ENCODE measurements around the gene DEFB118.
"Not testable (repeated sequence)": the region's sequence is repeated elsewhere in the genome, so short reads cannot be mapped to it uniquely, and the experiment has no call there.

Gene DEFB118

DNA sequence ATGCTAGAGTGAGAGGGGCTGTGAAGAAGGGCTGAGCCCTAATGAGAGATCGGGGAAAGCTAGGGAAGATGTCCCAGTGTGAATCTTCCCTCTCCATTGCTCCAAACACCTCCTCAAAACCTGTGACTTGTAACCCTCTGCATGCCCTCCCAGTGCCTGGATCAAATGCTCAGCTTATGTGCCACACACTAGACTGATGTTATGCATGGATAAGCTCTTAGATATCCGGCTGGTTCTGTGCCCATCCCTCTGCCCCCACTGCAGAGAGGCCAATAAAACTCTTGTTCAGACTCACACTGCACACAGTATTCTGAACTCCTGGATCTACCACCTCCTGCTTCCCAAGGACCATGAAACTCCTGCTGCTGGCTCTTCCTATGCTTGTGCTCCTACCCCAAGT lies at the start of gene DEFB118:
Gene DEFB118 (plus strand): TSS at position 301 of the 400 bp plus-strand sequence. CDS start 50 bp downstream, at position 351.
- no peak for DNase-seq

DNA sequence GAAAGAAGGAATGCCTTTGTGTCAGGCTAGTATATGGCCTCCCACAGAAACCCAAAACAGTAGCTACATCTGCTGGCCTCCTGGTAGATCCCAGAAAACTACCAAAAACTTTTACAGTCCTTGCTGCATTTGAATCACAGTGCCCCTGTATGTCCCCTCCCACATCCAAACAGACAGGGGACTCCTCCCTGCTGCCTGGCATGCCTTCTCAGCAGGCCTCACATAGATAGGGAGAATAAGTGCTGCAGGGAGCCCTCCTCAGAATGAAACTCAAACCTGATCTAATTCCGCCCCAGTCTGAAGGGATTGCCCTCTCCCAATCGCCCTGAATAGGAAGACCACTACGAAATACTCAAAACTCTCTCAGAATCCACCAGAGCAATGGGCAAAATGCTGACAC lies 45.9 kb upstream of the DEFB118 start:
- no peak for DNase-seq

DNA sequence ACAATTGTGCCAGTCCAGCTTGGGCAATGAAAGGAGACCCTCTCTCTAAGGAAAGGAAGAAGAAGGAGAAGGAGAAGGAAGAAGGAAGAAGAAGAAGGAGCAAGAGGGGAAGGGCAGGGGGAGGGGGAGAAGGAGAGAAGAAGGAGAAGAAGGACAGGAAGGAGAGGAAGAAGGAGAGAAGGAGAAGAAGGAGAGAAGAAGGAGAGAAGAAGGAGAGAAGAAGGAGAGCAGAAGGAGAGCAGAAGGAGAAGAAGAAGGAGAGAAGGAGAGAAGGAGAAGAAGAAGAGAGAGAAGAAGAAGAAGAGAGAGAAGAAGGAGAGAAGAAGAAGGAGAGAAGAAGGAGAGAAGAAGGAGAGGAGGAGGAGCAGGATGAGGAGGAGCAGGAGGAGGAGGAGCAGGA lies 37.5 kb upstream of the DEFB118 start:
- DNase-seq = no peak

- DNase-seq = no peak
Observed at GRCh38 chr20:31341470-31341869, 26.9 kb upstream of the DEFB118 start.

DNA sequence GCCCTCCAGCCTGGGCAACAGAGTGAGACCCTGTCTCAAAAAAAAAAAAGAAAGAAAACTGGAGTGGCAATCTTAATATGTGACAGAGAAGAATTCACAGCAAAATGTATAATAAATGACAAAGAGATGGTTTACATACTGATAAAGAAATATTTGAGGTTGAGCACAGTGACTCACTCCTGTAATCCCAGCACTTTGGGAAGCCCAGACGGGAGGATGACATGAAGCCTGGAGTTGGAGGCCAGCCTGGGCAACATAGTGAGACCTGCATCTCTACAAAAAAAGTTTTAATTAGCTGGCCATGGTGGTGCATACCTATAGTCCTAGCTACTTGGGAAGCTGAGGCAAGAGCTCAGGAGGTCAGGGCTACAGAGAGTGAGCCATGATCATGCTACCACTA lies 12.4 kb upstream of the DEFB118 start:
- DNase-seq = no peak

- DNase-seq = no peak
Observed at GRCh38 chr20:31363295-31363694, 5.1 kb upstream of the DEFB118 start.

DNA sequence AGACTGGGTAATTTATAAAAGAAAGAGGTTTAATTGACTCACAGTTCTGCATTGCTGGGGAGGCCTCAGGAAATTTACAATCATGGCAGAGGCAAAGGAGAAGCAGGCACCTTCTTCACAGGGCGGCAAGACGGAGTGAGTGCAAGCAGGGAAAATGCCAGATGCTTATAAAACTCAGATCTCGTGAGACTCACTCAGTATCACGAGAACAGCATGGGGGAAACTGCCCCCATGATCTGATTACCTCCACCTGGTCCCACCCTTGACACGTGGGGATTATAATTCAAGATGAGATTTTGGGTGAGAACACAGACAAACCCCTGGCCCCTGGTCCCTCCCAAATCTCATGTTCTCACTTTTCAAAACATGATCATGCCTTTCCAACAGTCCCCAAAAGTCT lies 4.1 kb upstream of the DEFB118 start:
- DNase-seq = not testable (repeated sequence)

- no peak for DNase-seq
Observed at GRCh38 chr20:31374346-31374745, 5.9 kb downstream of the DEFB118 start.

DNA sequence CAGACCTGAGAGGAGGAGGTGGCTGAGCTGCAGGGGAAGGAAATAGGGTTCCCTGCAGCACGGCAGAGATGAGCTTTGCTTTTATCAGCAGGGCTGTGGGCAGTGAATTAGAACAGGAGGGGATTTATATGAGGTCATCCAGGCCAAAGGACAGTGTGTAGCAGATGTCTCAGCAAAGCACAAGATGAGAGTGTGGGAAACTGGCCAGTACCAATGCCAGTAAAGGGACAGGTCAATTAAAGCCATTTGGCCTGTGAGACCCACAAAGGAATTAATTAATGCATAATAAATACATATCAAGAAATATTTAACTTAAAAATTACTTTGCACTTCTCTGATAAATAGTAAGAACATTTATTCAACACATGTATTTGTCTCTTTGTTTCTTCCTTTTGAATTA lies 22.1 kb downstream of the DEFB118 start, which contains the start of gene DEFB119:
Gene DEFB119 (minus strand): TSS at position 101 of the 400 bp plus-strand sequence. CDS start 107 bp downstream, outside the sequence.
- DNase-seq = no peak

GRCh38 chr20:31392836-31393235 lies 24.4 kb downstream of the DEFB118 start:
- DNase-seq = no peak

DNA sequence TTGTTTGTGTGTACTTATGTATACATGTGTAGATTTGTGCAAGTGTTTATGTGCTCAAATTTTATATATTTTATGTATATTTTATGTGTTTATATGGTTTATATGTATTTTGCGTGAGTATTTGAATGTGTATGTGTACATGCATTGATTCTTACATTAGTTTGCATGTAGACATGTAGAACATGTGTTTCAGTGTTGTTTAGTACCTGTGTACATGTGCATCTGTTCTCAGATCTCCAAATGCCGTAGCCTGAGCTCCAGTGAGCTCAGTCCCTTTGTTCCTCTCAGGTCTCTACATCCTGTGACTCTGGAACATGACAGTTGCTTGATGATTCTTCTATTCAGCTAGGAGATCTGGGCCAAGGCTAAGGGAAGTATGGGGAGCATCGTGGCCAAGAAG lies 26.5 kb downstream of the DEFB118 start:
- DNase-seq = no peak

DNA sequence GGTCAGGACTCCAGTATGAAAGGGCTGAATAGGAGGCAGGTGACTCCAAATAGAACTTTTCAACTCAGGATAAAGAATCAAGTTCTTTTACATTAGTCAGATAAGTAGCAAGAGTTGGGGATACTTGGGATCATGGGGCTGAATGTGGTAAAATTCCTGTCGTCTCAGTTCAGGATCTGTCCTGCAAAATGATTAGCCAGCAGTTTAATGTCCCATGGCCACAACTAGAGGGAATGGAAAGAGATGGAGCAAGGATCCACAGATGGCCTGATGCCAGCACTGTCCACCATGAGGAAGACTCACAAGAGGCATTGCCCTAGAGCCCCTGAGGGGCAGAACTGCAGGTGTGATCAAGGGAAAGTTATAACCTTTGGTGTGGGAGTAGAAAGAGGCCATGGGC lies 35.5 kb downstream of the DEFB118 start:
- no peak for DNase-seq

- no peak for DNase-seq
Observed at GRCh38 chr20:31406115-31406514, 37.7 kb downstream of the DEFB118 start, which contains the start of gene DEFB121. Gene DEFB121 (minus strand): TSS chr20:31406215. CDS start chr20:31406152, 63 bp downstream.

GRCh38 chr20:31410011-31410410 lies 41.6 kb downstream of the DEFB118 start:
- no peak for DNase-seq

- DNase-seq = no peak
Observed at GRCh38 chr20:31414381-31414780, 46.0 kb downstream of the DEFB118 start.

- DNase-seq = no peak
Observed at GRCh38 chr20:31415653-31416052, 47.3 kb downstream of the DEFB118 start.

DNA sequence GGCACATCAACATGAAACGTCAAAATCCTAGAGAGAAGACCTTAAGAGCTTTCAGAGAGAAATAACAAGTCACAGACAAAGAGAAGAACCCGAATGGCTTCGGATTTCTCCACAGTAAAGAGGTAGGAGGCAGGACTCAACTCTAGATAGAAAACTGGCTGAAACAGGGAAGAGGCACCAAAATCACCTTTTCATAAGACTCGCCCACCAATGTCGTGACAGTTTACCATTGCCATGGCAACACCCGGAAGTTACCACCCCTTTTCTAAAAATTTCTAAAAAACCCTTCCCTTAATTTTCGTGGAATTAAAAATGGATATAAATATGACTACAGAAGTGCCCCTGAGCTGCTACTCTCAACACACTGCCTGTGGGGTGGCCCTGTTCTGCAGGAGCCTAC lies 49.9 kb downstream of the DEFB118 start:
- no peak for DNase-seq
